IMR-90 (cell line): Measurements from ENCODE around the gene AP2M1. TPM values are rescaled to one million over a fixed set of nuclear protein-coding genes. Genes with fewer than 3 reads are reported as not detected.

Source experiments
- ATAC-seq: fragments of 200-7000 bp; cut with Tn5 transposase; 2 replicates; pipeline ENCODE4 v1.9.1; 2020; ENCODE audit warnings: low read depth, mild to moderate bottlenecking, moderate library complexity
- BruUV-seq: library from RNA; stranded (reverse); fragments of 400-500 nt; replicated peaks from 2 replicates; lab custom pipeline; 2021; lab: Mats Ljungman, UMichigan
- CTCF ChIA-PET: fragments of 300-600 bp; formaldehyde crosslinking; extraction: SDS; loops from one replicate; lab custom pipeline; 2021; ENCODE audit warnings: antibody characterized with exemption; lab: Yijun Ruan, JAX
- POLR2A ChIA-PET: fragments of 300-600 bp; sonication (Branson Sonifier 250); formaldehyde crosslinking; loops from one replicate; lab custom pipeline; 2022; ENCODE audit warnings: antibody characterized with exemption; ENCODE audit not compliant: unreplicated experiment; lab: Charles Lee
- DNase-seq: peaks from one replicate; pipeline ENCODE4 v3.0.0; 2013
- H2AFZ ChIP-seq: replicated peaks from 2 replicates; pipeline ENCODE3; 2013; ENCODE audit warnings: low read length, mild to moderate bottlenecking; ENCODE audit not compliant: poor library complexity
- H2AK5ac ChIP-seq: 2 replicates; pipeline ENCODE4 v1.6.1; 2013; ENCODE audit warnings: low read depth, low read length, inconsistent platforms
- H2AK9ac ChIP-seq: replicated peaks from 2 replicates; pipeline ENCODE3; 2013; ENCODE audit warnings: mild to moderate bottlenecking, low read depth, low read length, moderate library complexity; ENCODE audit not compliant: poor library complexity
- H2BK120ac ChIP-seq: 2 replicates; pipeline ENCODE4 v1.6.1; 2013; ENCODE audit warnings: low read depth, low read length, inconsistent platforms
- H2BK15ac ChIP-seq: 3 replicates; pipeline ENCODE4 v1.6.1; 2013; ENCODE audit warnings: low read depth, low read length, inconsistent platforms
- H2BK20ac ChIP-seq: 2 replicates; pipeline ENCODE4 v1.6.1; 2013; ENCODE audit warnings: low read depth, mild to moderate bottlenecking, inconsistent platforms, low read length, moderate library complexity
- H2BK5ac ChIP-seq: 2 replicates; pipeline ENCODE4 v1.6.1; 2013; ENCODE audit warnings: mild to moderate bottlenecking, low read depth, low read length, inconsistent platforms; ENCODE audit not compliant: poor library complexity, severe bottlenecking
- H3K14ac ChIP-seq: replicated peaks from 2 replicates; pipeline ENCODE4 v1.6.1; 2013; ENCODE audit warnings: low read depth, low read length, inconsistent platforms
- H3K18ac ChIP-seq: 2 replicates; pipeline ENCODE4 v1.6.1; 2013; ENCODE audit warnings: low read depth, low read length, control low read depth
- H3K23ac ChIP-seq: 2 replicates; pipeline ENCODE4 v1.6.1; 2013; ENCODE audit warnings: low read depth, low read length, inconsistent platforms
- H3K27ac ChIP-seq: 2 replicates; pipeline ENCODE4 v1.5.1; 2013; ENCODE audit warnings: mild to moderate bottlenecking, control low read depth, low read length; ENCODE audit not compliant: insufficient read depth
- H3K27me3 ChIP-seq: 2 replicates; pipeline ENCODE4 v1.6.1; 2013; ENCODE audit warnings: low read length; ENCODE audit not compliant: control insufficient read depth, insufficient read depth
- H3K36me3 ChIP-seq: 2 replicates; pipeline ENCODE4 v1.6.1; 2013; ENCODE audit warnings: low read length, mixed read lengths; ENCODE audit not compliant: control insufficient read depth, insufficient read depth
- H3K4ac ChIP-seq: 2 replicates; pipeline ENCODE4 v1.6.1; 2013; ENCODE audit warnings: low read depth, low read length, inconsistent platforms
- H3K4me1 ChIP-seq: 2 replicates; pipeline ENCODE4 v1.6.1; 2013; ENCODE audit warnings: low read length, mixed read lengths; ENCODE audit not compliant: control insufficient read depth, insufficient read depth
- H3K4me2 ChIP-seq: 2 replicates; pipeline ENCODE4 v1.6.1; 2013; ENCODE audit warnings: low read depth, mild to moderate bottlenecking, control low read depth, low read length, moderate library complexity
- H3K4me3 ChIP-seq: 2 replicates; pipeline ENCODE4 v1.5.1; 2013; ENCODE audit warnings: low read depth, mild to moderate bottlenecking, control low read depth, low read length, moderate library complexity; ENCODE audit not compliant: insufficient read depth
- H3K56ac ChIP-seq: 2 replicates; pipeline ENCODE4 v1.6.1; 2013; ENCODE audit warnings: low read length, inconsistent platforms; ENCODE audit not compliant: insufficient read depth; ENCODE audit errors: extremely low read depth
- H3K79me1 ChIP-seq, 2 experiments: 2 replicates each; pipeline ENCODE4 v1.6.1; 2013; ENCODE audit warnings: low read length in 2 of 2, inconsistent platforms in 1 of 2, low read depth in 1 of 2
- H3K9ac ChIP-seq: 2 replicates; pipeline ENCODE4 v1.6.1; 2013; ENCODE audit warnings: low read depth, low read length, control low read depth
- H3K9me1 ChIP-seq: 2 replicates; pipeline ENCODE4 v1.6.1; 2013; ENCODE audit warnings: low read length, inconsistent platforms; ENCODE audit not compliant: insufficient read depth
- H3K9me3 ChIP-seq: 2 replicates; pipeline ENCODE4 v1.6.1; 2013; ENCODE audit warnings: low read length; ENCODE audit not compliant: control insufficient read depth, insufficient read depth
- H4K20me1 ChIP-seq: 2 replicates; pipeline ENCODE4 v1.6.1; 2013; ENCODE audit warnings: low read length, inconsistent platforms; ENCODE audit not compliant: insufficient read depth
- H4K5ac ChIP-seq: 2 replicates; pipeline ENCODE4 v1.6.1; 2013; ENCODE audit warnings: mild to moderate bottlenecking, low read depth, low read length, control low read depth
- H4K8ac ChIP-seq, 2 experiments: 2 replicates each; pipeline ENCODE4 v1.6.1; 2013; ENCODE audit warnings: low read depth in 2 of 2, low read length in 2 of 2, control low read depth in 1 of 2, inconsistent platforms in 1 of 2
- H4K91ac ChIP-seq: 2 replicates; pipeline ENCODE4 v1.6.1; 2013; ENCODE audit warnings: low read depth, low read length, inconsistent platforms; ENCODE audit not compliant: insufficient read depth
- BHLHE40 ChIP-seq: fragments of 150-350 bp; IDR thresholded peaks from 2 replicates; pipeline ENCODE4 v1.6.1; 2016; ENCODE audit warnings: mild to moderate bottlenecking, low read depth, low read length
- ELK1 ChIP-seq: fragments of 150-350 bp; IDR thresholded peaks from 2 replicates; pipeline ENCODE4 v1.6.1; 2016; ENCODE audit warnings: low read depth, mild to moderate bottlenecking, low read length, moderate library complexity, borderline replicate concordance
- MAFK ChIP-seq: IDR thresholded peaks from 2 replicates; pipeline ENCODE4 v1.6.1; 2012; ENCODE audit warnings: low read depth, low read length, improper control_type of control experiment
- MAZ ChIP-seq: IDR thresholded peaks from 2 replicates; pipeline ENCODE4 v1.6.1; 2012; ENCODE audit warnings: low read depth, mild to moderate bottlenecking, low read length, improper control_type of control experiment, moderate library complexity, borderline replicate concordance
- WGBS, 2 experiments: methylation state at CpG; one replicate each; pipeline versions ENCODE4 v1.1.5 to v1.1.7; 2013; ENCODE audit warnings: missing lambda C conversion rate in 2 of 2; ENCODE audit not compliant: insufficient read length in 1 of 2; ENCODE audit errors: extremely low coverage in 2 of 2; 5-methylcytosine and 5-hydroxymethylcytosine counted together
- dilution Hi-C: fragments of 300-500 bp; cut with HindIII; formaldehyde crosslinking; loops from one replicate; pipeline ENCODE4 v1.14.3; 2018; ENCODE audit warnings: low sequenced_read_pairs; ENCODE audit not compliant: unreplicated experiment
- in situ Hi-C: fragments of 300-500 bp; cut with MboI; formaldehyde crosslinking; loops from 3 replicates; pipeline ENCODE4 v1.14.3; 2019; ENCODE audit warnings: low sequenced_read_pairs, inconsistent platforms, mixed read lengths
- intact Hi-C: fragments of 100-400 bp; cut with micrococcal nuclease; formaldehyde crosslinking; loops from 2 replicates; pipeline ENCODE4 v1.10.0; 2022
- polyA plus RNA-seq, 3 experiments: library from polyadenylated mRNA; depleted of rRNA; stranded (reverse); fragments of >200 nt; gene quantifications; 2 replicates each; pipeline ENCODE4 v1.2.3, GENCODE V29; 2012; ENCODE audit warnings: low replicate concordance in 1 of 3
- total RNA-seq: library from RNA; depleted of rRNA; stranded (reverse); fragments of >200 nt; gene quantifications from 2 replicates; pipeline ENCODE4 v1.2.3, GENCODE V29; 2012

AP2M1 gene
- total and polyA plus RNA-seq, 2 of the 4 experiments (the other 2 are of a cell fraction), result 876 to 1,065 TPM

GRCh38 chr3:184156522-184156955, 18.1 kb upstream of the AP2M1 start:
- no peak for TF ChIP-seq MAFK
- no peak for TF ChIP-seq BHLHE40
- TF ChIP-seq MAZ, result peak; percentile 45; the same call in 1 of the 2 replicates
- no peak for TF ChIP-seq ELK1
- peak overlapping the region; percentile 99 for H3K4me3 ChIP-seq
- peak overlapping the region; percentile 94 for H2BK5ac ChIP-seq
- H4K8ac ChIP-seq, result peak overlapping the region; percentile 90 to 93; a peak in 3 of 4 replicates
- H3K27me3 ChIP-seq, result no peaks in the 10 kb centered on the region
- H2BK15ac ChIP-seq, result peak overlapping the region; percentile 86; the same call in 1 of the 3 replicates
- peak overlapping the region; percentile 40; the same call in 1 of the 2 replicates for H2BK20ac ChIP-seq
- H3K56ac ChIP-seq, result peak overlapping the region; percentile 92
- H4K91ac ChIP-seq, result peak overlapping the region; percentile 94
- DNase-seq (peak; percentile 60), ATAC-seq (peak; percentile 59)
- H3K23ac ChIP-seq, result peak overlapping the region; percentile 97
- dilution Hi-C loops (no loop called here), intact Hi-C loops (no loop called here), in situ Hi-C loops (no loop called here)
- peaks cover 16% of the 10 kb centered on the region for H3K4me1 ChIP-seq
- H2AFZ ChIP-seq, result peak overlapping the region; percentile 96
- peak overlapping the region; percentile 96 for H3K27ac ChIP-seq
- BruUV-seq, result no TSS peak
- H3K9ac ChIP-seq, result peak overlapping the region; percentile 98
- H4K20me1 ChIP-seq, result peaks cover 53% of the 10 kb centered on the region
- peaks cover 16% of the 10 kb centered on the region; the same call in 1 of the 2 replicates for H3K9me1 ChIP-seq
- peaks cover 9 to 63% of the 10 kb centered on the region in 2 experiments; a peak in 3 of 4 replicates for H3K79me1 ChIP-seq
- peak overlapping the region; percentile 96 for H3K4ac ChIP-seq
- POLR2A ChIA-PET, result no interaction called here
- H4K5ac ChIP-seq, result peak overlapping the region; percentile 84
- CTCF ChIA-PET, result no interaction called here
- no peaks in the 10 kb centered on the region for H3K9me3 ChIP-seq
- peak overlapping the region; percentile 76 for H2BK120ac ChIP-seq
- peak overlapping the region; percentile 94 for H2AK5ac ChIP-seq
- no CpG with 5 or more reads among the region's 6 CpGs for WGBS, 2 experiments
- H3K18ac ChIP-seq, result peak overlapping the region; percentile 92
- H3K36me3 ChIP-seq, result peaks cover 4% of the 10 kb centered on the region; the same call in 1 of the 2 replicates
- peak overlapping the region; percentile 97 for H3K14ac ChIP-seq
- peak overlapping the region; percentile 97 for H2AK9ac ChIP-seq
- H3K4me2 ChIP-seq, result peak overlapping the region; percentile 96
